ENCODE measurements around the gene UTF1.

The UTF1 gene

GRCh38 chr10:133211959-133212852 lies 17.8 kb upstream of the UTF1 start:
- H2AFZ ChIP-seq (ENCODE audit: low read depth, low read length), result no peak overlapping the region
- H3K9me3 ChIP-seq (ENCODE audit: insufficient read depth, low read length), result no peaks in the 10 kb centered on the region
- H3K4me3 ChIP-seq (ENCODE audit: low read length), result no peak overlapping the region
- no peak overlapping the region for H3K4me2 ChIP-seq (ENCODE audit: low read length)
- H3K4me1 ChIP-seq (ENCODE audit: low read length), result no peaks in the 10 kb centered on the region
- H3K27ac ChIP-seq (ENCODE audit: low read length), result no peak overlapping the region
- H4K20me1 ChIP-seq (ENCODE audit: insufficient read depth, low read length), result no peaks in the 10 kb centered on the region
- no peak overlapping the region for H3K9ac ChIP-seq (ENCODE audit: low read length)
- H3K36me3 ChIP-seq (replicated peaks; ENCODE audit: low read depth, low read length), result no peaks in the 10 kb centered on the region
- no peaks in the 10 kb centered on the region for H3K27me3 ChIP-seq (ENCODE audit: low read depth, low read length)
- no peaks in the 10 kb centered on the region for H3K79me2 ChIP-seq (ENCODE audit: low read length)
- TF ChIP-seq, protein P1, sequence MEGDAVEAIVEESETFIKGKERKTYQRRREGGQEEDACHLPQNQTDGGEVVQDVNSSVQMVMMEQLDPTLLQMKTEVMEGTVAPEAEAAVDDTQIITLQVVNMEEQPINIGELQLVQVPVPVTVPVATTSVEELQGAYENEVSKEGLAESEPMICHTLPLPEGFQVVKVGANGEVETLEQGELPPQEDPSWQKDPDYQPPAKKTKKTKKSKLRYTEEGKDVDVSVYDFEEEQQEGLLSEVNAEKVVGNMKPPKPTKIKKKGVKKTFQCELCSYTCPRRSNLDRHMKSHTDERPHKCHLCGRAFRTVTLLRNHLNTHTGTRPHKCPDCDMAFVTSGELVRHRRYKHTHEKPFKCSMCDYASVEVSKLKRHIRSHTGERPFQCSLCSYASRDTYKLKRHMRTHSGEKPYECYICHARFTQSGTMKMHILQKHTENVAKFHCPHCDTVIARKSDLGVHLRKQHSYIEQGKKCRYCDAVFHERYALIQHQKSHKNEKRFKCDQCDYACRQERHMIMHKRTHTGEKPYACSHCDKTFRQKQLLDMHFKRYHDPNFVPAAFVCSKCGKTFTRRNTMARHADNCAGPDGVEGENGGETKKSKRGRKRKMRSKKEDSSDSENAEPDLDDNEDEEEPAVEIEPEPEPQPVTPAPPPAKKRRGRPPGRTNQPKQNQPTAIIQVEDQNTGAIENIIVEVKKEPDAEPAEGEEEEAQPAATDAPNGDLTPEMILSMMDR (IDR thresholded peaks at IDR 0.05; ENCODE audit: low read depth, low read length), result no peak
- no peak for TF ChIP-seq EZH2phosphoT487 (IDR thresholded peaks at IDR 0.05; ENCODE audit: low read depth)

DNA sequence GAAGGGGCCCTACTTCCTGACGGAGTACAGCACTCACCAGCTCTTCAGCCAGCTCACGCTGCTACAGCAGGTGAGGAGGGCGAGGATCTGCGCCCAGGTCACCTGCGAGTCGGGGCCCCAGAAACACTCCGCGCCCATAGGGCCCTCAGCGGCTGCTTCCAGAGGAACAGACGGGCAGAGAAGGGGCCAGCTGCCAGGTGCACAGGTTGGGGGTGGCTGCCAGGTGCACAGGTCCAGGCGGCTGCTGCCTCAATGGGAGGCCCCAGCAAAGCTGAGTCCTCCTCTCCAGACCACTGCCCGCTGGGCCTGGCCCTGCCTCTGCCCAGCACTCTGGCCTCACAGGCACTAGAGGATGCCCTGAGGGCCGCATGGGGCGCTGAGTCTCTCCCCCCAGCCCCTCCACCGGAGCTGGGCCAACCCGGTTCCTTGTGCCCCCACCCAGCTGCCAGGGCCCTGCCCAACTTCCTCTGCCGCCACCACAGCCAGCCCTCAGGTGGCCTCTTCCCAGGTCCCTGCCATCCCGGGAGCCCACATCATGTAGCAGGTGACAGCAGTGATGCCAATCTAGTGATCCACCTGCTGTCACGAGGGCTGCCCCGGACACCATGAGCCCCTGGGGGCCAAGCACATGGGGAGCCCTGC lies 17.0 kb upstream of the UTF1 start:
- no peaks in the 10 kb centered on the region for H3K27me3 ChIP-seq (ENCODE audit: low read depth, low read length)

GRCh38 chr10:133213641-133214467 lies 16.2 kb upstream of the UTF1 start:
- TF ChIP-seq EZH2phosphoT487 (IDR thresholded peaks at IDR 0.05; ENCODE audit: low read depth), result no peak
- TF ChIP-seq, protein P1 (IDR thresholded peaks at IDR 0.05; ENCODE audit: low read depth, low read length), result no peak
- H3K27ac ChIP-seq (ENCODE audit: low read length), result no peak overlapping the region
- H3K9me3 ChIP-seq (ENCODE audit: insufficient read depth, low read length), result no peaks in the 10 kb centered on the region

More for the DNA sequence above, 17.0 kb upstream of the UTF1 start:
- Histone ChIP-seq H2AFZ (ENCODE audit: low read depth, low read length) (no peak overlapping the region), H3K4me1 (ENCODE audit: low read length) (no peaks in the 10 kb centered on the region), H3K4me2 (ENCODE audit: low read length) (no peak overlapping the region), H3K9ac (ENCODE audit: low read length) (no peak overlapping the region), H4K20me1 (ENCODE audit: insufficient read depth, low read length) (no peaks in the 10 kb centered on the region), H3K4me3 (ENCODE audit: low read length) (no peak overlapping the region), H3K36me3 (replicated peaks; ENCODE audit: low read depth, low read length) (no peaks in the 10 kb centered on the region), H3K79me2 (ENCODE audit: low read length) (no peaks in the 10 kb centered on the region), H3K9me3 (ENCODE audit: insufficient read depth, low read length) (no peaks in the 10 kb centered on the region), H3K27ac (ENCODE audit: low read length) (no peak overlapping the region)
- TF ChIP-seq, protein P1 (IDR thresholded peaks at IDR 0.05; ENCODE audit: low read depth, low read length), result no peak
- TF ChIP-seq EZH2phosphoT487 (IDR thresholded peaks at IDR 0.05; ENCODE audit: low read depth), result no peak

More at GRCh38 chr10:133213641-133214467, 16.2 kb upstream of the UTF1 start:
- no peaks in the 10 kb centered on the region for H3K27me3 ChIP-seq (ENCODE audit: low read depth, low read length)
- H3K9ac ChIP-seq (ENCODE audit: low read length), result no peak overlapping the region
- H3K4me1 ChIP-seq (ENCODE audit: low read length), result no peaks in the 10 kb centered on the region
- no peaks in the 10 kb centered on the region for H3K36me3 ChIP-seq (replicated peaks; ENCODE audit: low read depth, low read length)
- no peaks in the 10 kb centered on the region for H3K79me2 ChIP-seq (ENCODE audit: low read length)
- H3K4me3 ChIP-seq (ENCODE audit: low read length), result no peak overlapping the region
- no peak overlapping the region for H3K4me2 ChIP-seq (ENCODE audit: low read length)
- H2AFZ ChIP-seq (ENCODE audit: low read depth, low read length), result no peak overlapping the region
- no peaks in the 10 kb centered on the region for H4K20me1 ChIP-seq (ENCODE audit: insufficient read depth, low read length)
